ENCODE data around the gene SLC17A6.
A peak's percentile ranks its signal among the peaks of the same experiment; 100 is the strongest.

Gene SLC17A6
- 0 reads per million in 3 experiments for total RNA-seq

DNA sequence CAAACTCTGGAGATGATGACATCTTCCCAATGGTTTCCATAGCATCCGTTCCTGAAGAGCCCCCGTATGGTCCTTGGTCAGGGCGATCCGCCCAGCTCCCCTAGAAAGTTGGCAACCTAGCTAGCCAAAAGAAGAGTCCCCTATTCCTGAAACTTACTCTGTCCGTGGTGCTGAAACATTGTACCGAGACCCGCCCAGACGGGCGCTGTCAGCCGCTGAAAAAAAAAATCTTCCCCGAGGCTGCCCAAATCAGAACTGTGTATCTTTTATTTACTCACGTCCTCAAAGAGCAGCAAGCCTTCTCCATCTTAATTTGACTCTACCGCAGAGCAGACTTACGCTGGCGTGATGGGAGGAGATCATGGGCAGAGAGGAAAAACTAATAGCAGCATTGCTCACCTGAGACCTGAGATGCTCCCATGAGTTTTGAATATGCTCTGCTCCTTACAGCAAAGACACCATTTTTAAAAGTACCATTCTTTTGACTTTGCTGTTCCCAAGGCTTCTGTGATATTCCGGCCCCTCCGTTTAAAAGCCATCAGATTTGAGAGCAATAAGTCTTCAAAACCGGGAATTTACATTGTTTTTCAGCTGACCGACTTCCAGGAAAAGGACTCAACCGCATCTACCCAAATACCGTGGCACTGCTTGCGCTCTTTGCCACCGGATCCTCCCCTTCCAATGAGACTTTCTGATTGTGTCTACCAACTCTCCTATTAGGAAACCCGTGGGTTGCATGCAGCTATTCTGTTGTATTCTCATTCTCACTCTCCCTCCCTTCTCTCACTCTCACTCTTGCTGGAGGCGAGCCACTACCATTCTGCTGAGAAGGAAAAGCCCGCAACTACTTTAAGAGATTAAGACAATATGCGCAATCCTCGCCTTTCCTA, at the start of gene SLC17A6:
Gene SLC17A6 (plus strand): TSS at position 786 of the 890 bp plus-strand sequence. CDS start 153 bp downstream, outside the sequence.
- DNase-seq = no peak

DNA sequence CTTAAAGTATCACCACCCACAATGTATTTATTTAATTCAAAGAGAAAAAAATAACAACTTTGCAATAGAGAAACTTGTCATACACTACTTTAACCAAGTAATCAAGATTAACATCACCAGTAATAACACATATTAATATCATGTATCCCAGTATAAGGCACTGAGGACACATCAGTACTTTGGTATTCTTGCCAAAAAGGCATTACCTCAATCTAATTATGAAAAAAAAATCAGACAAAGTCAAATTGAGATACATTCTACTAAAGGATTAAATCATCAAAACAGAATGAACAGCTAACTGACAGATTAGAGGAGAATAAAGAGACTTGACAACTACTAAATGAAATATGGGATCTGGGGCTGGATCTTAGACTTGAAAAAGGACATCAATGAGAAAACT, 35.8 kb upstream of the SLC17A6 start:
- DNase-seq = no peak

DNA sequence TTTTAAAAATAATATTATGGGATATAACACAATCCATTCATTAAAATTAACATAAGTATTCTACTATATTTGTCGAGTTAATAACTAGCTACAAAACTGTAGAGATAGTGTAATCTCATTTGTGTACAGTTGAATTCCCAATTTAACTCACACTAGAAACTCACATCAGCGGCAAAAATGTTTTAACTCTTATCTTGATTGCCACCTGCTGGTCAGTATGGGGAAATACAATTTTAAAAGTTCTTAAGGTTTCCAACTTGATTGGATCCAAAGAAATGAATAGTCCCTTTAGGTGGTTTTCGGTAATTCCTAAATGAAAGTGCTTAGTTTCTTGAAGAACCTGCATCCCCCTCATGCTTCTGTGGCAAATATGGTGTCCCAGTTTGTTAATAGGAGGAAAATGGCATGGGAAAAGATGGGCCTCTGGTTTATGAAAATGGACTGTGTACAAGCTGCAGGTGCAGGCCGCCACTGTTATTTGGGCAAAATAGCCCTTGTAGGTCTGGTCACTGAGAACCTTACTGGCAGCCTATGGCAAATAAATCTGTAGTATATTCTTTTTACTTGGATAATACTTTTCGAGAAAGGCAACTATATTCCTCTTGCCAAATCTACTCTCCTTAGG, 33.7 kb upstream of the SLC17A6 start:
- peak; percentile 2 for DNase-seq

DNA sequence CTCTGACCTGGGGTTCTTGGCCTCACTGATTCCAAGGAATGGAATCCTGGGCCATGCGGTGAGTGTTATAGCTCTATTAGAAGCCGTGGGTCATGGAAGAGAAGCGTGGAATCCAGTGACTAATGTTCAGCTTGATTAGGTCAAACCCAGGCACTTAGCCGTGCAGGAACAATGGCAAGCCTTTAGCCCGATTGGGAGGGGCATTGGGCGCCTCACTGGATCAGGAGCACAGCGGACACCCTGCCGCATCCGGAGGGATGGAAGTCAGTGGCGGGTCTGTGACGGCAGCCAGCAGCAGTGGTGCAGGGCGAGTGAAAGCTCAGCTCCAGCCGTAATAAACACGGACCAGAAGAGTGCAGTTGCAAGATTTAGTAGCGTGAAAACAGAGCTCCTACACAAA, 20.5 kb upstream of the SLC17A6 start:
- no peak for DNase-seq

DNA sequence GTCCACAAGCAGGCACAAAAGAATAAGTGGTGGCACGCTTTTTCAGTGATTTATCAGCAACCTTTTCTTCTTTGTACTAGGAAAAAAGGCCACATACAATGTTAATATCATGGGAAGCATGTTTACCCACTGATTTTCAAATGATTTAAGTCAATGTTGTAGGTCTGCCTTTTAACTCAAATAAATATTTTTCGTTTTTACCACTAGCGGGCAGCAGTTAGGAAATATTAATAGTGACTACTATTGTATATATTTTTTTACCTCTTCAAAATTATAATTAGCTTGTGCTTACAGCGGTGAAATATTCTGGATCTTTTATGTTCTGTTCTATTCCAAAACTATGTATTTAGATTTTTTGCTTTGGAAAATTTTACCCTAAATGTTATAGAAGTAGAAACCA, 6.4 kb upstream of the SLC17A6 start:
- no peak for DNase-seq

DNA sequence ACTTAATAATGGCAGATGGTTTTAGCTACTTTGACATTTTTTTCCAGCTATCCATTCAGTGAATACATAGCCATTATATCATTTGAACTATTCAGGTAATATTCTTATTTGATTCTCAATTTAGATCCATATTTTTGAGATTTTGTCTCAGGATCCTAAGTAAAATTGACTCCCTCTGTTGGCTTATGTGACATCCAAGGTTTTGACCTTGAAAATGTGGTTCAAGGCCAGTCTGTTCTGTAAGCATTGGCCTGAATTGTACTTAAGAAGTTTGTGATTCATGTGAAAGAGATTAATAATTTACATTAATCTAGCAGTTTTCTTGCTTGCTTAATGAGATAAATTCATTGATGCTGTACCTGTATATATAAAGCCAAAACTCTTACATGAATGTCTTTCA, 1.6 kb upstream of the SLC17A6 start:
- DNase-seq = no peak

DNA sequence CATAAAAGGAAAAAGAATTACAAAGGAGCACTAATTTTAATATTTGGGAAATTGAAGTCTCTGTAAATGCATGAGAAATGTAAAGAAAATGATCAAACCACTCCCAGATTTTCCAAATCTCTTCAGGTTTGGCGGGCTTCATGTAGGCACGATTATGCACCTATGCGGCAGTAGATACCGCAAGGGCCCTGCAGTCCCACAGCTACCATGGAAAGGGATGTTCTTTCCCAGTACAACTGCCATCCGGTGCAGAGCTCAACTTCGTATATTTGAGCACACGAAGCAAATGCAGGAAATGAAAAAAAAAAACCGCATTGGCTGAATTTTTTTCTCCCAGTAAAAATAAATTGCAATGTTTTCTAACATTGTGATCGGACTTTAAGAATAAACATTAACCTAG, 1.4 kb downstream of the SLC17A6 start:
- no peak for DNase-seq

DNA sequence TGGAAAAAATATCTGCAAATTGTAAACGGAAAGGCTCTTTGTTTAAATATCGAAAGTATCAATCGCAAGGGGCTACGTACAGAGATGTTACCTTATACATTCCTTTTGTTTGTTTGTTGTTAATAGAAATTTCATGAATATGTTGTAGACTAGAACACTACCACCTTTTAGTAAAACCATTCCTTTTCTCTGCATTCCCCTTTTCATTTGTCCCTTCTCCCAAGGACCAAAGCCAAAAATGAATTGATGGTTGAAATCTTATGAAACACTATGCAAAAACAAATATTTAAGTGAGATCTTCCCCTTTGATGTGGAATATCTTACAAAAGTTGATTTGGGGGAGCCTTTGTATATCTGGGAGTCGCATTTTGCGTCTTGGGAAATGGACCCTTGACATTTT, 2.1 kb downstream of the SLC17A6 start:
- DNase-seq = no peak

DNA sequence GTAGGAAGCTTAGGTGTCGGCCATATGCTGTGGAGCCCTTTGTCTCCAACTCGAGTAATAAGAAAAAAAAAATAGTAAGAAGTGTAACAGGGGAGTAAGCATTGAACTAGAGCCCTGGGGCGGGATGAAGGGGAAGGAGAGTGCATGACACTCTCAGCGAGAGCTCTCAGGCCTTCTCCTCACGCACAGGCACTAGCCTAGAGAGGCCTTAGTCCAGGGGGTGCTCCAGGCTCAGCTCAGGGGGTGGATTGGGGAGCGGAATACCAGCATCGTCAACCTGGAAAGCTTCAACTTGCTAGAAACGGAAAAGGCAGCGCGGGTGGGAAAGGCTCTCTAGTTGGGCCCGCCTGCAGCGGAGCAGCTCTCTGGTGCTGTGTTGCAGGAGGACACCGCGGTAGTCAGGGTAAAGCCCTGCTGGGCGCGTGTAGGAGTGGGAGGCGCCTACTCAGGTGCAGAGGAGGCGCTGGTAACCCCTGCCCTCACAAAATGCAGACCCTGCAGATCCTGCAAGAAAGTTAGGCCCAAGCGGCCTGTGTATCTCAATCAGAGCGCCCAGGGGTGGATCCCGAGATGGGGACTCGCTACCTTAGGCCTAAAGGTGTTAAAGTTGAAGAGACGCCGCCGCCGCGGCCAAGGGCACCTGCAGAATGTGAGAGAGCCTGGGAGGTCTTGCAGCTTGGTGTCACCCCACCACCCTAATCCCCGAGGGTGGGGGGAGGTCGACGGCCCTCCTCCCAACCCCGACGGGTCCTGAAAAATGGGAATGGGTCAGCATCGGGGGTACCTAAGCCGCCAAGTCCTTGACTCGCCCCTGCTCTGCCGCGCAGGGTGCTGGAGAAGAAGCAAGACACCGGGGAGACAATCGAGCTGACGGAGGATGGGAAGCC, 2.8 kb downstream of the SLC17A6 start:
- DNase-seq = no peak

DNA sequence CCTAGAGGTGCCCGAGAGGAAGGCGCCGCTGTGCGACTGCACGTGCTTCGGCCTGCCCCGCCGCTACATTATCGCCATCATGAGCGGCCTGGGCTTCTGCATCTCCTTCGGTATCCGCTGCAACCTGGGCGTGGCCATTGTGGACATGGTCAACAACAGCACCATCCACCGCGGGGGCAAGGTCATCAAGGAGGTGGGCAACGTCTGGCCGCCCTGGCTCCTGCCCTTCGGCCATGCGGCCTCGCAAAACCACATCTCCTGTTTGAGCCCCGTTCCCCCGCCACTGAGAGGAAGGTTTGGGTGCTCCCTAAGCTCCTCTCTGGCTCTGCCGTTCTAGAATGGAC, 3.4 kb downstream of the SLC17A6 start:
- DNase-seq = no peak

DNA sequence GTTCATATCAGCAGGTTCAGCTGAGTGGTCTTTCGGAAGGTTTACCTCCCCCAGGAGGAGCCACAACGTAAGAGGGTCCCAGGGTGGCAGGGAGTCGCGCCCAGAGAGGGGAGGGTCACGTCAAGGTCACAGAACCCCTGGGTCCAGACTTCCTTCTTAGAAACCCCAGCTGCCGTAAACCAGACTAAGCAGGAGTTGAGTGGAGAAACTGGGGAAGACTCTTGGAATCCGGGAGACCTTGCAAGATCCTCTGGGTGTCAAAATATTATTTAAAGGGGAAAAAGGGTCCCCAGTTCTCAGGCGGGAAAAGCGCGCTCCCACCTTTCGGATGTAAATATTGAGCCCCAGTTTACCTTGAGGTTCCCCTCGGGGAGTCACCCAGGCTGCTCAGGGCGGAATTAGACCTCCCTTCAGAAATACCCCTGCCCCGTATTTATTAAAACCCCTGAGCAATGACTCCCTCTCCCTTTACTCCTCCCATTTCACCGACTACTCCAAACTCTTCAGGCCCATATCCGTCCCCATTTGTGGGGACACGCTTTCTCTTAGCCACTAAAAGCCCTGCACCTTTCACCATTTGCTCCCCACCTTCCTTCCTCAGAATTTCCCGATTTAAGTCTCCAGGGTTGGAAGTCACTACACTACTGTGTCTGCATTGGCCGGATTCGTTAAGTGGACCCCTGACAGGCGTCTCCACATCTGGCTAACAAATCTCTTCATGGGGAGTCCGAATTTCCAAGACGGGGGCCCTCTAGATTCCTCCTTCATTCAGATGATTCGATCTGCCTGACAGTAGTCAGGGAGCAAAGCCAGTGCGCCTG, 4.2 kb downstream of the SLC17A6 start:
- DNase-seq = no peak

DNA sequence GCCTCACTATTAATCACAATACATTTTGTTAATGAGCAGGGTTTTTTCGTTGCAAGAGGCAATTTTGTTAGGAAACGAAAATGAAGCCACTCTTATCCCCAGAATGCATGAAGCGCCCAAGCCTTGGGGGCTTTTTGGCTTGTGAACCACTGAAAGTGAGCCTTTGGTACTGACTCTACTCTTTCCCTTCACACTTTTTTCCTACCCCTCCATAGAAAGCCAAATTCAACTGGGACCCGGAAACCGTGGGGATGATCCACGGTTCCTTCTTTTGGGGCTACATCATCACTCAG, 4.8 kb downstream of the SLC17A6 start:
- DNase-seq = no peak

DNA sequence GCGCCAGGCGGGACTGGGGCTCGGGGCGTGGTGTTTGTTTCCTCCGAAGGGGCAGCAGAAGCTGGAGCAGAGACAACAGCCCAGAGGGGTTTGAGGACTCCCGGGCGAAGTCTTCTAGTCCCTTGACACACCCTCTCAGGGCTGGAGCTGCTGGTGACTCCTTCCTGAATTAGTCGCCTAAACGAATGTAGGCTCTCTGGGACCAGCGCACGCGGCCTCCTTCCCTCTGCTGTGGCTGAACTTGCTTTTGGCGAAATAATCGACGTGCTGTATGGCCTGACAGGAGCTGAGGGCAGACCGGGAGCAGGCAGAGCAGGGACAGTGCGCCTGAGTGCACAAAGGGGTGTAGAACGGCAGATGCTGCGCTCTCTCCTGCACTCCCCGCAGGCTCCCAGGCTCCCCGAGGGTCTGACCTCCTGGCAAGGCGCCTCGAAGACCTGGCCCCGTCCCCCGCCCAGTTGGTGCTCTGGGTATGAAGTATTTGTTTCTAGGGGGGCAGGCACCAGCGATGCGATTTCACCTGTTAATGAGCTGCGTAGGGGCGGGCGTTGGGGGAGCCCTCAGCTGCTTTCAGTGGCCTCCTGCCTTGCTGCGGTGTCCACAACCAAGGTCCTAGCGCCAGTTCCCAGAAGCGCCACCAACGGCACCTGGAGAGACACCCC, 5.3 kb downstream of the SLC17A6 start:
- DNase-seq = no peak

DNA sequence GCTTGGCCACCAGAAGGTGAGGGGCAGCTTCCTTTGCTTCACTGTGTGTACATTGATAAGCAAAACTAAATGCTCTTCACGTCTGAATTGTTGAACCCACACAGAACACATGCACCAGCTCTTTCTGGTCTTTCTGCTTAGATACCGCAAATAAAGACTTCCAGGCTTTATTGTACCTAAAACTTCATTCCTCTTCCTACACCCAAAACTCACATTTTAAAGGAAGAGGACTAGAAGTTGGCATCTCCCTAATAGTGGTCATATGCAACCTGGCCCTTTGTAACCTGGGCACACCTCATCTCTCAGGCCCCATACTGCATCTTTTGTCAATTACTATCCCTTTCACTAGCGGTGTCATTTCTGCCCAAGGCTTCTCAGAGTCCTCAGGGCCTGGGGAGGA, 5.9 kb downstream of the SLC17A6 start:
- DNase-seq = no peak

DNA sequence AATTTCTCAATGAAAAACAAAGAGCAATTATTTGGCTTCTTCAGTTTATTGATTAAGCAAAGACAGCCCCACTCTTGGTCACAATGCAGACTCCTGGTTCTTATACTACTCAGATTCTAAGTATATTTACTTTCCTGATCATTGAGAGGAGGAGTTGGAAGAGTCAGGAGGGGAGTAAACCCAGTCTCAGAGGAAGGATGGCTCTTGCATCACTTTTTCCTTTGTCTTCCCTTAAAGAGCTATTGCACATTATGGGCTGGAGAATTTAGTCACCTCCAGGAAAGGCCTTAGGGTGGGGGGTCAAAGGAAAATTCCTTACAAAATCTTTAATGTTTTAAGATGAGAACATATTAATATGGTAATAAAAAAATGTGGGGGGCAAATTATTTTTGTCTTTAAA, 8.1 kb downstream of the SLC17A6 start:
- DNase-seq = no peak

DNA sequence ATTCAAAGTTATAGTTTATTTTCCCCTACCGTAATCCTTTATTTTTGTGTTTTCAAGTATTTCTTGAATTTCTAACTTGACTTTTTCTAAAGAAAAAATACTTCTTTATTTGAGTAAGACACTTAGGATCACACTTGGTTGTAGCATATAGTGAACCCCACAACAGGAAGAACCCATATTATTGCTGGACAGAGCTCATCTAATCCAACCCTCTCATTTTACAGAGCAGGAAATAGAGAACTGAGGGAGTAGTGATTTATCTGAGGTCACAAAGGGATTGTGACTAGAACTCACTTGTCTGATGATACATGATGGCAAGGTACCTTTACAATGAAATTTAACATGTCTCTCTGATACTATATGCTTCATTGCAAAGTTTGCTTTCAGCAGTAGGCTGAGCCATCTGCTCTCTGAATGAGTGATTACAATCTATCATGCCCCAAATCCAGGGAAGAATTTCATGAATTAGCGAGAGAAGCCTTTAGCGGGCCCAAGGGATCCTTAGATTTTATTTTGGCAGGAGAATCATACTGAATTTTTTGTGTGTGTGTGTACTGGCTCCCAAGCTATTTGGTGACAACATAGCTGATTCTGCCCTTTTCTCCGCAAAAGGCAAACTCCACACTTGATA, 9.8 kb downstream of the SLC17A6 start:
- no peak for DNase-seq

DNA sequence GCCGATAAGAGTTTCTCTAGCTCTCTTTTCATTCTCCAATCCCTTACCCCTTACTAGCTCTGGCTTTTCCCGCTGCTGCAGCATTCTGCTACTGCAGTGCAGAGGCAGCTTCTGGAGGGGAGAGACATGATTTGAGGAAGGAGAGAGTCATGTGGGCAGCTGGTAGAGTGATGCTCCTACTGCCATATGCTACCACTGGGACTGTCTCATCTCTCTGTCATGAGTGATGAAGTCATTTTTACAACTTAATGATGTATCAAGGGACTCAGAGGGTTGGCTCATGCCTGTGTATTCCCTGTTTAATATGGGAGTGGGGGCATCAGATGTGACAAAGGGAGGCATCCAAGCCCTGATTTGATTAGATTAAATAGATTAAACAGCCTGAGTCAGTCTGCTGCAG, 11.3 kb downstream of the SLC17A6 start:
- no peak for DNase-seq

DNA sequence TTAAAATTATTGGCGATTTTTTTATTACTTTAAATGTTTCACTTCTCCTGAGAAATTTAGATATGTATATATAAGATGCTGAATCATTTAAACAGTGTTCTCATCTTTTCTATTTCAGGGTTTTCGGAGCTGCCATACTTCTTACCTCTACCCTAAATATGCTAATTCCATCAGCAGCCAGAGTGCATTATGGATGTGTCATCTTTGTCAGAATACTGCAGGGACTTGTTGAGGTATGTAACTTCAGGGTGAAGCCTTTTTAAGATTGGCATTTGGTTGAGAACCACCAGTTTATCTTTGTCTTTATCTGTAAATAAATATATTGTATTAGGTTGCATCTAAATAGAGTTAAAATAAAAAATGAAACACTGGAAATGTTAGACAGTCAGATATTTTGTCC, 21.1 kb downstream of the SLC17A6 start:
- DNase-seq = no peak

DNA sequence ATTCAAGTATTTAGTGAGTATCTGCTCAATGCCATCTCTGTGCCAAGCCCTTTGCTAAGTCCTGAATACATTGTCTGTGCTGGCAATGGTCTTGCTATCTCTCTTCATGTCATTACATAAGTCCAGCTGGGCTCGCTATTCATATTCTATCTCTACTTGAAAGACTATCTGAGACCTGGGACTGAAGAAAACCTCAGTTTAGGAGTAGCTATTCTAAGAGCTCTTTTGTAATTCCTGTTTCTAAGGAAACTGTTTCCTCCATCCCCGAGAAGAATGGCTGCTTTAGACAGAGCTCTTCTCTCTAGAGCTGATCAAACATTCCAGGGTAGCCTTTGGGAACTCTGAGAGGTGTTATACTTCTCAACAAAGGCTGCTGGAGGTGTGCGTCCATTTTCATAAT, 33.0 kb downstream of the SLC17A6 start:
- no peak for DNase-seq

DNA sequence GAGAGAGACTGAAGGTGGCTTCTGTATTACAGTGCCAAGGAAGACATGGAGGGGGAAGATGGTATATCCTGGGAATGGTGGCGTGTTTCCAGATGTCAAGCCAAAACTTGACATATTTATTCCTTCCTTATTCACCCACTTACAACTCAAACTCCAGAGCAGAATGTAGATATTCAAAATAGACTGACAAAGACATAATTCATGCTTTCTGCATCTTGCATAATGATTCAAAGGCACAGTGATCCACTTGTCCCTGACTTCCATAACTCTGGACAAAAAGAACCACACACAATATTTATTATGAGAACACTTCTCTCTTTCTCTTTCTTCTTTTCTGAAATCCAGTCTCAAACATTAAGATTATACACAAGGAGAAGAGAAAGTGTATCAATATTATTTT, 48.9 kb downstream of the SLC17A6 start:
- no peak for DNase-seq

DNA sequence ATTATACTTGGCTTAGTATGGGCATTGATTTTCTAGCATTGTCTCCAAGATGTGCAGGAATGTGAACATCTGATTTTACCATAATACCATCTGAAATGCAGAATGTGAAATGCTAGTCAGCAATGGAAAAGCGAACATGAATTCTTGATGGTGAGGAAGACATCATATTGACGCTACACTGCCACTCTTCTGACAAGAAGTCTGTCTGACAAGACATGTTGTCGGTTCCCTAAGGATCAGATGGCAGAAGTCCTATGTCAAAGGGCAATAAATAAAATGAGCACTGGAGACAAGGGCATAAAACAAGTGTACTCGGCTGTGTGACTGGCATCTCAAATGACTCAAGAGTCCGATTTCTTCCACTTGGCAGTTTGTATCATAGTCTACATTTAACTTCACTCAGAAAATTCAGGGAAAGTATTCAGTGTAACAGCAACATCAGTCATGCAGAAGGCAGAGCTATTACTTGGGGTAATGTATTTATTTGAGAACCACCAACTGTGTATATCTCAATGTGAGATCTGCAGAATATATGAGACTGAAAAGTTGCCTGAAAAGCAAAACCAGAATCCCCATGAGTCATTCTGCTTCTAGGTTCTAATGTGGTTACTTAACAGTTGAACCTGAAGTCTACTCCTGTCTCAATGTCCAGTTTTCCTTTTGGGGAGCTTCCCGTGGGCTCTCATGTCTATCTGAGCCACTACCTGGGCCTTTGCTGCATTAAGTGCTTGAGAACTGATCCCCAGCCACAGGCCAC, 51.5 kb downstream of the SLC17A6 start:
- DNase-seq = no peak
